ENCODE measurements around the gene AFF3. TPM values are rescaled to one million over a fixed set of nuclear protein-coding genes. Genes with fewer than 3 reads are reported as not detected.

The AFF3 gene
- total and polyA plus RNA-seq, 2 of the 4 experiments (the other 2 are of a cell fraction), result 12.9 to 14.3 TPM

DNA sequence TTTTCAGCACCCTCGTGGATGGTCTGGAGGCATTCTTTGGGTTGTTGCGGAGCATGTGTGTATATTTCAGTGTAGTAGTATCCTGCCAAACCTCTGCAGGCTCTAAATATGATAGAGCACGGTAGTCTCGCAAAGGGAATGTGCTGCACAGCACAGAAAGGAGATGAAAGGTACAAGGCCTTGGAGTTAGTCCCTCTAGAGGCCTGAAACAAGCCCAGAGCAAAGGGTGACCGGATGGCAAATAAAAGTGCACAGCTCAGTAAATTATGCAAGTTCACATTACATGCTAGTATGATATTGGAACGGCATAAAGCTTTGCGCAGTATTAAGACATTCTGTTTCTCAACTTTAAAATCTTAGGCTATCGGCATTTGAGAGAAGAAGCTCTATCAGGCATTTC is 358.1 kb downstream of the AFF3 start:
- Histone ChIP-seq H3K14ac (replicated peaks; ENCODE audit: low read depth, low read length) (no peak overlapping the region), H3K4ac (ENCODE audit: low read depth, low read length) (no peak overlapping the region), H3K27ac (ENCODE audit: insufficient read depth, low read length) (no peak overlapping the region), H2AK9ac (replicated peaks; ENCODE audit: low read depth, low read length, poor library complexity) (no peak overlapping the region), H3K9ac (ENCODE audit: low read depth, low read length) (no peak overlapping the region), H4K5ac (ENCODE audit: low read depth, low read length) (no peak overlapping the region), H2BK5ac (ENCODE audit: low read depth, low read length, poor library complexity, severe bottlenecking) (no peak overlapping the region), H3K9me1 (ENCODE audit: insufficient read depth, low read length) (no peaks in the 10 kb centered on the region), H4K91ac (ENCODE audit: insufficient read depth, low read depth, low read length) (no peak overlapping the region), H4K8ac (ENCODE audit: low read depth in 2 of 2, low read length in 2 of 2) (no peak overlapping the region), H3K56ac (ENCODE audit: extremely low read depth, insufficient read depth, low read length) (no peak overlapping the region), H2AFZ (replicated peaks; ENCODE audit: low read length, poor library complexity) (no peak overlapping the region), H3K18ac (ENCODE audit: low read depth, low read length) (no peak overlapping the region), H2BK15ac (ENCODE audit: low read depth, low read length) (no peak overlapping the region), H3K27me3 (ENCODE audit: control insufficient read depth, insufficient read depth, low read length) (no peaks in the 10 kb centered on the region), H2AK5ac (ENCODE audit: low read depth, low read length) (no peak overlapping the region), H3K36me3 (ENCODE audit: control insufficient read depth, insufficient read depth, low read length) (peaks cover 6% of the 10 kb centered on the region; the same call in 1 of the 2 replicates), H3K23ac (ENCODE audit: low read depth, low read length) (no peak overlapping the region), H2BK20ac (ENCODE audit: low read depth, low read length) (no peak overlapping the region), H2BK120ac (ENCODE audit: low read depth, low read length) (no peak overlapping the region), H3K4me3 (ENCODE audit: insufficient read depth, low read depth, low read length) (no peak overlapping the region), H3K79me1 (ENCODE audit: low read depth in 1 of 2, low read length in 2 of 2) (peaks cover 11 to 14% of the 10 kb centered on the region in 2 experiments; a peak in 3 of 4 replicates), H3K4me1 (ENCODE audit: control insufficient read depth, insufficient read depth, low read length) (peaks cover 2% of the 10 kb centered on the region; the same call in 1 of the 2 replicates), H3K4me2 (ENCODE audit: low read depth, low read length) (no peak overlapping the region), H3K9me3 (ENCODE audit: control insufficient read depth, insufficient read depth, low read length) (peaks cover 2% of the 10 kb centered on the region; the same call in 1 of the 2 replicates), H4K20me1 (ENCODE audit: insufficient read depth, low read length) (no peaks in the 10 kb centered on the region)
- ATAC-seq (ENCODE audit: low read depth) (no peak), DNase-seq (no peak)
- CTCF ChIA-PET, result no interaction called here
- BruUV-seq (replicated peaks), result no TSS peak
- dilution Hi-C loops (cut with HindIII; ENCODE audit: low sequenced_read_pairs, unreplicated experiment), result no loop called here
- intact Hi-C loops (cut with micrococcal nuclease), result no loop called here
- in situ Hi-C loops (cut with MboI; ENCODE audit: low sequenced_read_pairs), result no loop called here
- POLR2A ChIA-PET (ENCODE audit: unreplicated experiment), result no interaction called here
- 73% methylated on average over 3 of the region's 8 CpGs; no CpG with 5 or more reads in 1 of the 2 experiments for WGBS, 2 experiments (ENCODE audit: extremely low coverage in 2 of 2, insufficient read length in 1 of 2)
- TF ChIP-seq, protein P1, sequence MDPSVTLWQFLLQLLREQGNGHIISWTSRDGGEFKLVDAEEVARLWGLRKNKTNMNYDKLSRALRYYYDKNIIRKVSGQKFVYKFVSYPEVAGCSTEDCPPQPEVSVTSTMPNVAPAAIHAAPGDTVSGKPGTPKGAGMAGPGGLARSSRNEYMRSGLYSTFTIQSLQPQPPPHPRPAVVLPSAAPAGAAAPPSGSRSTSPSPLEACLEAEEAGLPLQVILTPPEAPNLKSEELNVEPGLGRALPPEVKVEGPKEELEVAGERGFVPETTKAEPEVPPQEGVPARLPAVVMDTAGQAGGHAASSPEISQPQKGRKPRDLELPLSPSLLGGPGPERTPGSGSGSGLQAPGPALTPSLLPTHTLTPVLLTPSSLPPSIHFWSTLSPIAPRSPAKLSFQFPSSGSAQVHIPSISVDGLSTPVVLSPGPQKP (IDR thresholded peaks at IDR 0.05; ENCODE audit: borderline replicate concordance, low read depth, low read length), result no peak
- no peak for TF ChIP-seq FOS (IDR thresholded peaks at IDR 0.05; ENCODE audit: low read depth, low read length)

Measured in IMR-90 (cell line).